GM19023 (cell line): ENCODE results near the gene HOXC11.
A peak's percentile ranks its signal among the peaks of the same experiment; 100 is the strongest.

ENCODE experiments used
- ATAC-seq: cut with Tn5 transposase; IDR thresholded peaks from one replicate; pipeline ENCODE4 v1.9.1; 2021; ENCODE audit warnings: mild to moderate bottlenecking, moderate library complexity; ENCODE audit not compliant: unreplicated experiment

HOXC11 gene

GRCh38 chr12:53996240-53997203, 23.6 kb downstream of the HOXC11 start:
- no peak for ATAC-seq

GRCh38 chr12:53997204-53998109, 24.5 kb downstream of the HOXC11 start:
- ATAC-seq: no peak

GRCh38 chr12:53998110-53998899, 25.4 kb downstream of the HOXC11 start:
- no peak for ATAC-seq

- no peak for ATAC-seq
Measured at GRCh38 chr12:53998900-53999236, 25.9 kb downstream of the HOXC11 start.

GRCh38 chr12:53999559-54000115, 26.7 kb downstream of the HOXC11 start:
- ATAC-seq: no peak

GRCh38 chr12:54000116-54001114, 27.5 kb downstream of the HOXC11 start, which contains the start of gene HOXC9:
HOXC9 (plus strand) TSS chr12:54000161; CDS start chr12:54000189, 28 bp downstream.
- ATAC-seq: no peak

- no peak for ATAC-seq
Measured at GRCh38 chr12:54001283-54002187, 28.6 kb downstream of the HOXC11 start.

GRCh38 chr12:54002278-54002914, 29.5 kb downstream of the HOXC11 start:
- no peak for ATAC-seq

- no peak for ATAC-seq
Measured at GRCh38 chr12:54002915-54003389, 30.0 kb downstream of the HOXC11 start.

GRCh38 chr12:54003625-54004024, 30.7 kb downstream of the HOXC11 start:
- no peak for ATAC-seq

- ATAC-seq: no peak
Measured at GRCh38 chr12:54004063-54004840, 31.3 kb downstream of the HOXC11 start.

GRCh38 chr12:54004841-54005530, 32.1 kb downstream of the HOXC11 start:
- ATAC-seq: no peak

- no peak for ATAC-seq
Measured at GRCh38 chr12:54005531-54005852, 32.6 kb downstream of the HOXC11 start.

GRCh38 chr12:54005853-54006558, 33.1 kb downstream of the HOXC11 start:
- ATAC-seq: peak; percentile 77

- no peak for ATAC-seq
Measured at GRCh38 chr12:54006559-54007220, 33.8 kb downstream of the HOXC11 start.
